HCT116 (cell line): Measurements from ENCODE around the gene ARMC12.

Source experiments
- ATF3 ChIP-seq: IDR thresholded peaks from 2 replicates; pipeline ENCODE4 v1.6.1; 2012
- CBX3 ChIP-seq: IDR thresholded peaks from 2 replicates; pipeline ENCODE4 v1.6.1; 2012; ENCODE audit warnings: low read depth
- CEBPB ChIP-seq: IDR thresholded peaks from 2 replicates; pipeline ENCODE4 v1.6.1; 2012; ENCODE audit warnings: low read depth
- CTCF ChIP-seq, 3 experiments: fragments of 200-600 bp in 1 of 3; sonication (generic) in 1 of 3; IDR thresholded peaks in 2 of 3; conservative IDR thresholded peaks in 1 of 3; 2 replicates each; pipeline ENCODE4 v1.5.1; 2012 to 2017; ENCODE audit warnings: low read depth in 2 of 3, low read length in 2 of 3, antibody characterized with exemption in 1 of 3, borderline replicate concordance in 1 of 3, control low read depth in 1 of 3, mild to moderate bottlenecking in 1 of 3, mixed read lengths in 1 of 3, mixed run types in 1 of 3, moderate library complexity in 1 of 3; ENCODE audit not compliant: insufficient read depth in 1 of 3
- EZH2 ChIP-seq: fragments of 200-600 bp; sonication (generic); IDR thresholded peaks from 2 replicates; pipeline ENCODE4 v1.6.1; 2017; ENCODE audit warnings: antibody characterized with exemption, mixed run types
- EZH2phosphoT487 ChIP-seq: fragments of 200-600 bp; IDR thresholded peaks from 2 replicates; pipeline ENCODE4 v1.6.1; 2018; ENCODE audit warnings: antibody characterized with exemption, borderline replicate concordance
- POLR2A ChIP-seq: IDR thresholded peaks from 2 replicates; pipeline ENCODE4 v1.7.0; 2011; ENCODE audit warnings: borderline replicate concordance; ENCODE audit not compliant: insufficient read depth, insufficient read length; ENCODE audit errors: extremely low read depth
- RAD21 ChIP-seq: IDR thresholded peaks from 2 replicates; pipeline ENCODE4 v1.6.1; 2012; ENCODE audit warnings: low read depth, mild to moderate bottlenecking
- REST ChIP-seq: IDR thresholded peaks from 2 replicates; pipeline ENCODE4 v1.6.1; 2012; ENCODE audit warnings: low read depth
- SRF ChIP-seq: IDR thresholded peaks from 2 replicates; pipeline ENCODE4 v1.6.1; 2012; ENCODE audit warnings: low read depth
- YY1 ChIP-seq: IDR thresholded peaks from 2 replicates; pipeline ENCODE4 v1.6.1; 2011; ENCODE audit warnings: low read length, low read depth, moderate library complexity, mild to moderate bottlenecking; ENCODE audit not compliant: insufficient replicate concordance; ENCODE audit errors: extremely low read depth
- ZFX ChIP-seq: fragments of 450-650 bp; IDR thresholded peaks from 2 replicates; pipeline ENCODE4 v1.6.1; 2017
- ZNF274 ChIP-seq: fragments of 200-500 bp; sonication (Bioruptor generic); IDR thresholded peaks from 2 replicates; pipeline ENCODE4 v1.6.1; 2014; ENCODE audit warnings: mild to moderate bottlenecking, low read depth, low read length, inconsistent platforms

- no peak for TF ChIP-seq CTCF (IDR thresholded peaks at IDR 0.05 in 2 of 3, conservative IDR thresholded peaks at IDR 0.05 in 1 of 3; ENCODE audit: borderline replicate concordance in 1 of 3, insufficient read depth in 1 of 3, low read depth in 2 of 3, low read length in 2 of 3)
- no peak for TF ChIP-seq YY1
- no peak for TF ChIP-seq CBX3
- TF ChIP-seq RAD21: no peak
- no peak for TF ChIP-seq EZH2phosphoT487
- TF ChIP-seq REST: no peak
- TF ChIP-seq SRF: no peak
- no peak for TF ChIP-seq POLR2A
- no peak for TF ChIP-seq EZH2
- TF ChIP-seq ZNF274: no peak
- no peak for TF ChIP-seq ZFX
- TF ChIP-seq CEBPB: no peak
- TF ChIP-seq ATF3: no peak
Observed at GRCh38 chr6:35780719-35781118, 43.9 kb downstream of the ARMC12 start, which contains the start of gene CLPSL1.
